Effector CD8-positive, alpha-beta T cell (primary cell): ENCODE measurements around the gene NPTXR.

ENCODE experiments used
- DNase-seq: peaks from one replicate; lab custom pipeline; 2025; lab: John Stamatoyannopoulos, UW

Gene NPTXR

GRCh38 chr22:38770257-38770949, 73.4 kb downstream of the NPTXR start:
- no peak for DNase-seq
